ENCODE measurements around the gene WWTR1. TPM values are rescaled to one million over a fixed set of nuclear protein-coding genes. Genes with fewer than 3 reads are reported as not detected.

WWTR1 gene
- total RNA-seq, 2 experiments from 2014 or later, result 0.40 to 0.63 TPM

GRCh38 chr3:149515249-149515648, 142.6 kb downstream of the WWTR1 start:
- Mint-ChIP-seq H3K27ac (no peak overlapping the region), H3K36me3 (ENCODE audit: low read depth) (no peaks in the 10 kb centered on the region), H3K4me1 (ENCODE audit: low read depth) (peaks cover 4% of the 10 kb centered on the region), H3K9me3 (no peaks in the 10 kb centered on the region), H3K4me3 (no peak overlapping the region), H3K27me3 (peaks cover 22% of the 10 kb centered on the region)
- ChIA-PET CTCF (no interaction called here), POLR2A (no interaction called here)
- ATAC-seq (no peak), DNase-seq (no peak)
- intact Hi-C loops (cut with micrococcal nuclease), result loop anchor here (10.0 kb wide), 1 partner anchor 200 kb away; no protein-coding TSS in a partner anchor
- TF ChIP-seq CTCF (IDR thresholded peaks at IDR 0.05), result no peak

GRCh38 chr3:149514471-149514870, 143.4 kb downstream of the WWTR1 start:
- ATAC-seq (no peak), DNase-seq (no peak)
- Mint-ChIP-seq H3K27ac (no peak overlapping the region), H3K4me3 (no peak overlapping the region), H3K27me3 (peaks cover 22% of the 10 kb centered on the region), H3K36me3 (ENCODE audit: low read depth) (no peaks in the 10 kb centered on the region), H3K4me1 (ENCODE audit: low read depth) (peaks cover 4% of the 10 kb centered on the region), H3K9me3 (no peaks in the 10 kb centered on the region)
- CTCF ChIA-PET, result interaction anchor here (1.3 to 2.3 kb wide), 2 partner anchors 259 to 294 kb away, joined by 4 to 6 read pairs; no protein-coding TSS in a partner anchor
- POLR2A ChIA-PET, result no interaction called here
- intact Hi-C loops (cut with micrococcal nuclease), result loop anchor here (10.0 kb wide), 1 partner anchor 200 kb away; no protein-coding TSS in a partner anchor
- TF ChIP-seq CTCF (IDR thresholded peaks at IDR 0.05), result no peak

GRCh38 chr3:149512073-149512782, 145.6 kb downstream of the WWTR1 start:
- CTCF ChIA-PET, result interaction anchor here (0.6 to 4.1 kb wide), 8 partner anchors 9 to 297 kb away, joined by 3 to 18 read pairs (median 4); no protein-coding TSS in a partner anchor
- POLR2A ChIA-PET, result no interaction called here
- ATAC-seq (peak; percentile 60), DNase-seq (peak; percentile 53)
- Mint-ChIP-seq H3K36me3 (ENCODE audit: low read depth) (no peaks in the 10 kb centered on the region), H3K27me3 (peaks cover 20% of the 10 kb centered on the region), H3K4me1 (ENCODE audit: low read depth) (peaks cover 8% of the 10 kb centered on the region), H3K4me3 (no peak overlapping the region), H3K9me3 (no peaks in the 10 kb centered on the region), H3K27ac (no peak overlapping the region)
- intact Hi-C loops (cut with micrococcal nuclease), result loop anchor here (10.0 kb wide), 1 partner anchor 203 kb away; no protein-coding TSS in a partner anchor
- peak; percentile 45 for TF ChIP-seq CTCF (IDR thresholded peaks at IDR 0.05)

- peaks cover 20% of the 10 kb centered on the region for H3K27me3 Mint-ChIP-seq
- ATAC-seq, result no peak
- no peaks in the 10 kb centered on the region for H3K9me3 Mint-ChIP-seq
Measured at GRCh38 chr3:149511040-149511626, 146.7 kb downstream of the WWTR1 start.

More at GRCh38 chr3:149511040-149511626, 146.7 kb downstream of the WWTR1 start:
- ChIA-PET CTCF (interaction anchor here (0.6 to 4.1 kb wide), 5 partner anchors 16 to 265 kb away, joined by 3 to 18 read pairs (median 5); no protein-coding TSS in a partner anchor), POLR2A (no interaction called here)
- H3K27ac Mint-ChIP-seq, result no peak overlapping the region
- intact Hi-C loops (cut with micrococcal nuclease), result loop anchor here (10.0 kb wide), 1 partner anchor 204 kb away; no protein-coding TSS in a partner anchor
- TF ChIP-seq CTCF (IDR thresholded peaks at IDR 0.05), result no peak
- no peak for DNase-seq
- peaks cover 8% of the 10 kb centered on the region for H3K4me1 Mint-ChIP-seq (ENCODE audit: low read depth)
- H3K36me3 Mint-ChIP-seq (ENCODE audit: low read depth), result no peaks in the 10 kb centered on the region
- no peak overlapping the region for H3K4me3 Mint-ChIP-seq

Data from activated CD8-positive, alpha-beta T cell treated with anti-CD3 and anti-CD28 coated beads for 36 hours (primary cell).